Measurements from ENCODE around the gene SPATS1.

DNA sequence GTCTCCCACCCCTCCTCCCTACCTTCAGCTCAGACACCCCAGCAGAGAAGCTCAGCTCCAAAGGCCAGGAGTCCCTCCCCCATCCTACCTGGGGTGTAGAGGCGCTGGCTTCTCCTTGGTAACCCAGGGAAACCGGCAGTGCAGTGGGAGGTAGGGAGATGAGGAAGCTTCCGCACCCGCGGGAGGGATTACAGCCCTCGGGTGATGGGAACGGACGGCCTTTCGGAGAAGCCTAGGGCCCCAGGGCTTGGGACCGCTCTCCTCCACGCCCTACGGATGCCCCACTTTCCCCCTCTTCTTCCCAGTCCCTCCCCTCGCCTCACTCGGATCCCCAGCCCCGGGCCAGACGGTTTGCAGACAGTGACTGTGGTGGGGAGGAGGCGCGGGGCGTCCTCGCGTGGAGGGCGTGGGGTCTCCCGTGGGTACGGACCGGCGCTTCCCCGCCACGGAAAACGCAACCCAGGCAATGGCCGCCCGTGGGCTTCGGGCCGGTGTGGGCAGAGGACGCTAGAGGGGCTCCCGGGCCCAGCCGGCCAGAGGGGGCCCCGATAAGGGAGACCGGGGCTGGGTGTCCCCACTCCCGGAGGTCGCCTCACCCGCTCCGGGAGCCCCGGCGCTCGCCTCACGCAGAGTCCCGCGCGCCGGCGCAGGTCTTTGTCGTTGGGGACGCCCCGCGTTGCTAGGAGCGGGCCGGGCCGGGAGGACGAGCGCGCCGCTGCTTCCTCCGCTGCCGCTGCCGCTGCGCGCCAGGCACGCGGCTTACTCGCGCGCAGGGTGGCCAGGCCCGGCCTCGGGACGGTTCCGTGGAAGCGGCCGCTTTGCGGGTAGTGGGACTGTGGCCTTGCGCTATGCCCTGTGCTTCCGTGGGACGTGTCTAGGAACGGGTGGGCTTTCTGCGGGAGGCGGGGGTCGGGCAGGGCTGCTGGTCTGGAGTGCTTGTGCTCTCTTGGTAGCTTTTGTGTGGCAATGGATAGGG lies 45.1 kb upstream of the SPATS1 start:
- TF ChIP-seq CTCF (IDR thresholded peaks at IDR 0.05; ENCODE audit: borderline replicate concordance, extremely low read depth, low read length, poor library complexity, severe bottlenecking) (no peak), EZH2 (IDR thresholded peaks at IDR 0.05; ENCODE audit: borderline replicate concordance, low read depth, low read length, severe bottlenecking) (no peak)

Data from DND-41 (cell line).